ENCODE measurements around the gene TRIM29. TPM values are rescaled to one million over a fixed set of nuclear protein-coding genes. Genes with fewer than 3 reads are reported as not detected.

Gene TRIM29
- total RNA-seq, 4 donors from 2014 or later = 7.8 to 33.3 (median 9.1) TPM

DNA sequence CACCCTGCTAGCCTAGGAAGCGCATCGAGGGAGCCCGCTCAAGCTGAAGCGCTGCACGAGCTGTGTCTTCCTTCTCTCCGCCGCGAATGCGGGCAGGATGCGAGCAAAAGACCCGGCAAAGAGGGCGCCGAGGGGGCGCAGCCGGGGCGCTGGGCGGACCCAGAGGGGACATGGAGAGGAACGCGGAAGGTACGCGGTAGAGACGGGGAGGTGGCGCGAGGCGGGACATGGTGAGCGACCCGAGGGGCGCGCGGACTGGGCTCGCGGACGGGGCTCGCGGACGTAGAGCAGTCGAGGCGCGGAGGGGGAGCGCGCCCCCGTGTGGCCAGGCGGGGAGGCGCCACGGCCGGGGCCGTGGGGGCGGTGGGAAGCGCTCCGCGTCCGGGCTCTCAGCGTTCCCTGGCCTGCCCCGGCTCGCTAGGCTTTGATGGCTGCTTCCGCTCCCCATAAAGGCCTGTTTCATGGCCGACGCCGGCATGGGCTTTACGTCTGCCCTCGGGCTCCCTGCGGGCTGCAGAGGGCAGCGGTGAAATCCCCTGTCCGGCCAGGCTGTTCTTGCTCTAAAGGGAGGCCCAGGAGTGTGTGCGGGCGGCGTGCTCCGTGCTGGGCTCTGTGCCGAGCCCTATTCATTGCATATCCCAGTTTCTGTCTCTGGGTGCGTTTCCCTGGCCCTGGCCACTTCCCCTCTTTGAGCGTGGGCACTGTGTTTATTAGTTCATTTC, 31.2 kb upstream of the TRIM29 start:
- H3K27me3 ChIP-seq = peaks cover 0 to 8% of the 10 kb centered on the region in 2 donors
- TF ChIP-seq, protein P1, sequence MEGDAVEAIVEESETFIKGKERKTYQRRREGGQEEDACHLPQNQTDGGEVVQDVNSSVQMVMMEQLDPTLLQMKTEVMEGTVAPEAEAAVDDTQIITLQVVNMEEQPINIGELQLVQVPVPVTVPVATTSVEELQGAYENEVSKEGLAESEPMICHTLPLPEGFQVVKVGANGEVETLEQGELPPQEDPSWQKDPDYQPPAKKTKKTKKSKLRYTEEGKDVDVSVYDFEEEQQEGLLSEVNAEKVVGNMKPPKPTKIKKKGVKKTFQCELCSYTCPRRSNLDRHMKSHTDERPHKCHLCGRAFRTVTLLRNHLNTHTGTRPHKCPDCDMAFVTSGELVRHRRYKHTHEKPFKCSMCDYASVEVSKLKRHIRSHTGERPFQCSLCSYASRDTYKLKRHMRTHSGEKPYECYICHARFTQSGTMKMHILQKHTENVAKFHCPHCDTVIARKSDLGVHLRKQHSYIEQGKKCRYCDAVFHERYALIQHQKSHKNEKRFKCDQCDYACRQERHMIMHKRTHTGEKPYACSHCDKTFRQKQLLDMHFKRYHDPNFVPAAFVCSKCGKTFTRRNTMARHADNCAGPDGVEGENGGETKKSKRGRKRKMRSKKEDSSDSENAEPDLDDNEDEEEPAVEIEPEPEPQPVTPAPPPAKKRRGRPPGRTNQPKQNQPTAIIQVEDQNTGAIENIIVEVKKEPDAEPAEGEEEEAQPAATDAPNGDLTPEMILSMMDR (IDR thresholded peaks at IDR 0.05) = peak; percentile 12 to 88 (median 80)
- peak in 1 of 2 donors; percentile 17 for TF ChIP-seq POLR2A (IDR thresholded peaks at IDR 0.05)
- H3K9me3 ChIP-seq = no peaks in the 10 kb centered on the region
- H3K4me1 ChIP-seq = peaks cover 0 to 21% (median 0%) of the 10 kb centered on the region in 4 donors
- peak overlapping the region; percentile 24 to 56 (median 43) for H3K4me3 ChIP-seq
- H3K36me3 ChIP-seq = no peaks in the 10 kb centered on the region
- peak overlapping the region in 2 of 4 donors; percentile 17 to 23 for H3K27ac ChIP-seq
- peak in 2 of 3 donors; percentile 75 to 83 for DNase-seq

DNA sequence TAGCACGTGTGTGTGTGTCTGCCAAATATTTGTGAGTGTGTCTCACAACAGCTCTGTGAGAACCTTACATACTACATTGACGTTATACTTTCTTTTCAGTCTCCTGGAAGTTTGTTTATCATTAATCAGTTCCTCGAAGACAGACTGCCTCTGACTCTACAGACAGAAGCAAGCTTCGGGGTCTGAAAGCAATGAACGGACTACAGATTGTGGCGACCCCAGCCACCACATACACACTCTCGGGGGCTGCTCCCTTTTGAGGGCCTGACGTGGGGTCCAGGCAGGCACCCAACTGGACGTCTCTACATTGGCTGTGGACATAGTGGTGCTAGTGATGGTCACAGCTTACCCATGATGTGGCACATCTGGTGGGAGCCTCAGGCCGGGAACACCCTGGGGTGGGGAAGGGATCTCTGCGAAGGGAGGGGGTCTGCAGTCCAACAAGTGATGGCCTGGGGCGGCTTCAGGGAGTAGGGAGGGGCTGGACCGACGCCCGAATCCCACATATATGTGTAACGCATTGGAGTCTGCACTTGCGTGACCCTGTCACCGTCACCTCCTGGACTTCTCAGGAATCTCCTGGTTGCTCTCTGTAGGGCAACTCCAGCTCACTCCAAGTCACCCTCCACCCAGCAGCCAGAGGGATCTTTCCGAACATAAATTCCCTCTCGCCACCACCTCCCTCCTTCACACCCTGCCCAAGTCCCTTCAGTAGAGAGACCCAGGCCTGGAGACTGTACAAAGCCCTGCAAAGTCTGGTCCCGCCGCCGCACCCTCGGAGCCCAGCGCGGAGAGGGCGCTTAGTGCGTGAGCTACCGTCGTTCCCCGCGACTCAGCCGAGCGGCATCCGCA, 30.4 kb upstream of the TRIM29 start:
- H3K4me1 ChIP-seq = peaks cover 0 to 21% (median 0%) of the 10 kb centered on the region in 4 donors
- H3K4me3 ChIP-seq = peak overlapping the region; percentile 24 to 56 (median 43)
- no peaks in the 10 kb centered on the region for H3K9me3 ChIP-seq
- H3K27ac ChIP-seq = peak overlapping the region in 1 of 4 donors; percentile 23
- no peak for DNase-seq
- TF ChIP-seq, protein P1 (IDR thresholded peaks at IDR 0.05) = no peak
- no peak for TF ChIP-seq POLR2A (IDR thresholded peaks at IDR 0.05)
- H3K27me3 ChIP-seq = peaks cover 0 to 8% of the 10 kb centered on the region in 2 donors
- no peaks in the 10 kb centered on the region for H3K36me3 ChIP-seq

DNA sequence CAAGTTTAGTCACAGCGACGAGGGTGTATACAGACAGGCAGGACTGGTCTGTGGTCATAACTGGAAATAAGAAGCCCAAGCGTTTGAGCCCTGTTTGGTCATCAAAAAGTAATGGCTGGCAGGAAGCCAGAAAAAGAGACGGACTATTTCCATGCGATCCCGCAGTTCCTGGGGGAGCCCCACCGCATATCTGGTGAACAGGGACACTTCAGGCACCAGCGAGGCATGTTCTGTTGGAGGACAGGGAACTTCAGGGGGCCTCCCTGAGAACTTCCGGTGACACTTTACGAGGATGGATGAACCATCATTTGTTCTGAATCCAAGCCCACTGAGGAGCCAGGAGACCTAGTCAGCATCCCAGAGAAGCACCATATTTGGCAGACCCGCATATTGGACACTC, 29.7 kb upstream of the TRIM29 start:
- H3K9me3 ChIP-seq = no peaks in the 10 kb centered on the region
- peaks cover 0 to 20% (median 0%) of the 10 kb centered on the region in 4 donors for H3K4me1 ChIP-seq
- peaks cover 0 to 8% of the 10 kb centered on the region in 2 donors for H3K27me3 ChIP-seq
- TF ChIP-seq POLR2A (IDR thresholded peaks at IDR 0.05) = no peak
- TF ChIP-seq, protein P1 (IDR thresholded peaks at IDR 0.05) = no peak
- H3K36me3 ChIP-seq = no peaks in the 10 kb centered on the region
- H3K27ac ChIP-seq = no peak overlapping the region
- no peak for DNase-seq
- H3K4me3 ChIP-seq = no peak overlapping the region

DNA sequence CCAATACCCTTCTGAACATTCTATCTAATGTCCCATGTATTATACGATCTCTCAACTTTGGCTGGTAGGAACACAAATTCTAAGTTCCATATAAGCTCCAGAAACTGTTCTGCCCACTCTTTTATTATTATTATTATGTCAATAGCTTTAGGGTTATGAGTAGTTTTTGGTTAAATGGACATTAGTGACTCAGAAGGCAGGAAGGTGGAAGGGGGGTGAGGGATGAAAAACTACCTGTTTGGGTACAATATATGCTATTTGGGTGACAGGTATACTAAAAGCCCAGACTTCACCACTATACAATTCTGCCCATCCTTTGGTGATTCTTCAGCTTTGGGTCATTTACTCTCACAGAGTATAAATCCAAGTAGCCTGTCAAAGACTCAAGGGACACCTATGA, 22.5 kb upstream of the TRIM29 start:
- TF ChIP-seq POLR2A (IDR thresholded peaks at IDR 0.05) = no peak
- TF ChIP-seq, protein P1 (IDR thresholded peaks at IDR 0.05) = no peak
- H3K4me1 ChIP-seq = no peaks in the 10 kb centered on the region
- DNase-seq = no peak
- H3K27me3 ChIP-seq = no peaks in the 10 kb centered on the region
- no peaks in the 10 kb centered on the region for H3K36me3 ChIP-seq
- H3K27ac ChIP-seq = no peak overlapping the region
- no peak overlapping the region for H3K4me3 ChIP-seq
- no peaks in the 10 kb centered on the region for H3K9me3 ChIP-seq

DNA sequence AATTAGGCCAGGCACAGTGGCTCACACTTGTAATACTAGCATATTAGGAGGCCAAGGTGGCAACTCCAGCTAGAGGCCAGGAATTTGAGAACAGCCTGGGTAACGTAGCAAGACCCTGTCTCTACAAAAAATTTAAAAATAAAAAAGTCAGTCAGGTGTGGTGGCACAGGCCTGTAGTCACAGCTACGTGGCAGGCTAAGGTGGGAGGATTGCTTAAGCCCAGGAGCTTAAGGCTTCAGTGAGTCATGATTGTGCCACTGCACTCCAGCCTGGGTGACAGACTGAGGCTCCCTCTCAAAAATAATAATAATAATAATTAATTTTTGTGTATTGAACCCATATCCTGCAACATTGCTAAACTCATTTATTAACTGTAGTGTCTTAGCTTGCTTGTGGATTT, 15.3 kb upstream of the TRIM29 start:
- TF ChIP-seq, protein P1 (IDR thresholded peaks at IDR 0.05) = no peak
- no peak for TF ChIP-seq POLR2A (IDR thresholded peaks at IDR 0.05)
- Histone ChIP-seq H3K4me1 (no peaks in the 10 kb centered on the region), H3K27me3 (no peaks in the 10 kb centered on the region), H3K9me3 (no peaks in the 10 kb centered on the region), H3K36me3 (no peaks in the 10 kb centered on the region), H3K27ac (no peak overlapping the region), H3K4me3 (no peak overlapping the region)
- DNase-seq = no peak
